IPS-20b (cell line): ENCODE measurements around the gene HDAC9.

Source experiments
- H3K27ac ChIP-seq: one replicate; pipeline ENCODE4 v1.5.1; 2013; ENCODE audit warnings: low read length
- H3K27me3 ChIP-seq: 2 replicates; pipeline ENCODE4 v1.6.1; 2013; ENCODE audit warnings: mild to moderate bottlenecking, low read length, inconsistent platforms; ENCODE audit not compliant: insufficient read depth
- H3K36me3 ChIP-seq: 2 replicates; pipeline ENCODE4 v1.6.1; 2013; ENCODE audit warnings: low read depth, mild to moderate bottlenecking, inconsistent platforms, low read length, moderate library complexity; ENCODE audit not compliant: insufficient read depth
- H3K4me1 ChIP-seq: 2 replicates; pipeline ENCODE4 v1.6.1; 2013; ENCODE audit warnings: mild to moderate bottlenecking, control low read depth, inconsistent platforms, low read length, moderate library complexity; ENCODE audit not compliant: insufficient read depth
- H3K4me3 ChIP-seq: 2 replicates; pipeline ENCODE4 v1.5.1; 2013; ENCODE audit warnings: mild to moderate bottlenecking, low read length, inconsistent platforms
- H3K9ac ChIP-seq: 2 replicates; pipeline ENCODE4 v1.6.1; 2013; ENCODE audit warnings: low read depth, mild to moderate bottlenecking, inconsistent platforms, low read length, moderate library complexity
- H3K9me3 ChIP-seq: 2 replicates; pipeline ENCODE4 v1.6.1; 2013; ENCODE audit warnings: mild to moderate bottlenecking, low read depth, low read length, inconsistent platforms; ENCODE audit not compliant: insufficient read depth

The HDAC9 gene

DNA sequence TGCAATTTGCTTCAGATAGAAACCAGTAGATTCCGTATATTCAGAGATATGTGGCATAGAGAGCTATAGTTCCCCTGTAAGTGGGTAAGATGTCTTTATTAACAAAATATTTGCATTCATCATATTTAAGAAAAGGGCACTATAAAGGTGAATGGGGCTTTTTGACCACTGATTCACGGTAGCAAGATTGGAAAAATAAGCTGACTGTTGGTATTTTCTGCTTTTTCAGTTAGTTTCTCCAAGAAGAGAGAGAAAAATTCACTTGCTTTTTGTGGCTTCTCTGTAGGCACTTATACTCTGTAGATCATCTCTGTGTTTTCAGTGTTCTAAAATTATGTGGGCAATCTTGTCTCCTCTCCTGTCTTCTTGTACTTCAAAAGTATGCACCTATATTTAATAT, 376.8 kb downstream of the HDAC9 start:
- no peak overlapping the region for H3K9ac ChIP-seq
- no peaks in the 10 kb centered on the region for H3K9me3 ChIP-seq
- H3K4me3 ChIP-seq, result no peak overlapping the region
- H3K36me3 ChIP-seq, result no peaks in the 10 kb centered on the region
- no peaks in the 10 kb centered on the region for H3K4me1 ChIP-seq
- H3K27me3 ChIP-seq, result no peaks in the 10 kb centered on the region
- no peak overlapping the region for H3K27ac ChIP-seq

DNA sequence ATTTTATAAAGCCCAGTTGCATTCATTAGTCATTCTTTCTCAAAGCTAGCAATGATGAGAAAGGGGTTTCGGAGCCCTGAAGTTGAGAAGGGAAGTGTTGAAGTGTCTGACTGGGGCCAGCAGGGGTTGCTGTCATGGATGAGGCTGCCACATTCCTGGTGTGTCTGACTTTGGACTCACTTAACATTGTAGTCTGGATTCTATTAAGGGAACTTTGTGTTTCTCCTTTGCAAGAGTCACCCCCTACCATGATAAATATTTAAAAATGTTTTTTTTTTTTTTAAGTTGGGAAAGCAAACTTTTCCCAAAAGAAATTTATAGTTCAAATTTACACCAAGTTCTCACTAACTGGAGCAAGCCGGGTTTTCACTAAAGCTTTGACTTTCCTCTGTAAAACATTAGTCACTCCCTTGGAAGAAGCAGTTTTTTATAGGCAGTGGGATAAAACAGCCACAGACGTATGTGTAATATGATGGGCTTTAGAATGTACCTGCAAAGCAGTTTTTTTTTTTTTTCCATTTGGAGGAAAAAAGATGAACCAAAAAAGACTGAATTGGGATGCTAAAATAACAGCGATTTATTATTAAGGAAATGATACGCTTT, 378.3 kb downstream of the HDAC9 start:
- H3K4me3 ChIP-seq, result no peak overlapping the region

DNA sequence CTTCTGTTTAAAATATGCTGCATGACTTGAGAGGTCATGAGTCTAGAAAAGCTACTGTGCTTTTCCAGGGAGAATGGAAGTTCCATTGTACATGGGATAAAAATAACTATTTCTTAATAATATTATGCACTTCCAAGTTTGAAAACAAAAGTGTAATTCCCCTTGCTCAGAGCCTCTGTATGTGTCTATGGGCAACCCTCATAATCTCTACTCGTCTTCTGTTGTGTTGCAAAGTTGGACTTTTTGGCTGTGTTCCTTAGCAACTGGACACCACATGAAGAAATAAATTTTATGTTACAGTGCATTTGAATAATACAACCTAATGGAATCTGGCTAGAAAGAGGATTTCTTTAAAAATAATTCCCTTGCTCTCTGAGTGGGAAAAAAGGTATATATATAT, 379.3 kb downstream of the HDAC9 start:
- Histone ChIP-seq H3K36me3 (no peaks in the 10 kb centered on the region), H3K9me3 (no peaks in the 10 kb centered on the region), H3K4me3 (no peak overlapping the region), H3K27ac (no peak overlapping the region), H3K9ac (no peak overlapping the region), H3K4me1 (no peaks in the 10 kb centered on the region), H3K27me3 (no peaks in the 10 kb centered on the region)

More for the DNA sequence above, 378.3 kb downstream of the HDAC9 start:
- H3K36me3 ChIP-seq, result no peaks in the 10 kb centered on the region
- H3K9ac ChIP-seq, result no peak overlapping the region
- H3K27me3 ChIP-seq, result no peaks in the 10 kb centered on the region
- H3K4me1 ChIP-seq, result no peaks in the 10 kb centered on the region
- H3K27ac ChIP-seq, result no peak overlapping the region
- H3K9me3 ChIP-seq, result no peaks in the 10 kb centered on the region

DNA sequence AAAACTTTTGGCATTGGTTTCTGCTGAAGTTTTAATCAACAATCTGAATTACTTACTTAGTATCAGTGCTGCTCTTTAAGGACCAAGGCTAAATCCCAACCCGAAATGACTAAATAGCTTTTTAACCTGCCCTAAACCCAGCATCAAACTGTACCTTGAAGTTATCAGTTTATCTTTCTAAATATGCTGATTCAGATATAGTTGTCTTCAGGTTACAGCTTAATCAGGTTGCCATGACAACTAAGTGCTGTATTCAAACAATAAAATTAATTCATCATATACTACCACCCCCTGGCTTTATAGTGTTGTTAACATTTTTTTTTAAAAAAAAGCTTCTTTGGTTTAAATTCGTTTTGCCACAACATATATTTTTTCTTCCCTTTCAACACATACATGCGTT, 382.3 kb downstream of the HDAC9 start:
- no peak overlapping the region for H3K27ac ChIP-seq
- no peaks in the 10 kb centered on the region for H3K9me3 ChIP-seq
- no peaks in the 10 kb centered on the region for H3K27me3 ChIP-seq
- H3K9ac ChIP-seq, result no peak overlapping the region
- H3K4me1 ChIP-seq, result no peaks in the 10 kb centered on the region
- H3K4me3 ChIP-seq, result no peak overlapping the region
- no peaks in the 10 kb centered on the region for H3K36me3 ChIP-seq

DNA sequence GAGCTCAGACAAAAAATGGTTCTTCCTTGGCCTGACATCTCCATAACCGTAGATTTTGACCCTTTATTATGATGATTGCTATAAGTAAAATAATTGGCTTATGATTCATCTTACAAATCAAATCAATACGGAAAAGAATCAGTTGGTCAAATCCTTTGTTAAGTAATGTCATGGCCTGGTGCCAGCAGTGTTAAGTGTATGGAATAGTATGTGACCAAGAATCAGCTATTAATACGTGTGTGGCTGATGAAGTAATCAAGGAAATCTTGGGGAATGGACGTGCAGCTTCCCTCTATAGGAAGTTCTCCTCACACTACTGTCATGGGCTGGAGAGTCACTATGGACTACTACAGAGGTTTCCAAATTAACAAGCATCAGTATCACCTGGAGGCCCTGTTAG, 391.3 kb downstream of the HDAC9 start:
- H3K27me3 ChIP-seq, result no peaks in the 10 kb centered on the region
- no peaks in the 10 kb centered on the region for H3K9me3 ChIP-seq
- no peaks in the 10 kb centered on the region for H3K36me3 ChIP-seq
- H3K4me3 ChIP-seq, result no peak overlapping the region
- H3K4me1 ChIP-seq, result no peaks in the 10 kb centered on the region
- no peak overlapping the region for H3K9ac ChIP-seq
- no peak overlapping the region for H3K27ac ChIP-seq

DNA sequence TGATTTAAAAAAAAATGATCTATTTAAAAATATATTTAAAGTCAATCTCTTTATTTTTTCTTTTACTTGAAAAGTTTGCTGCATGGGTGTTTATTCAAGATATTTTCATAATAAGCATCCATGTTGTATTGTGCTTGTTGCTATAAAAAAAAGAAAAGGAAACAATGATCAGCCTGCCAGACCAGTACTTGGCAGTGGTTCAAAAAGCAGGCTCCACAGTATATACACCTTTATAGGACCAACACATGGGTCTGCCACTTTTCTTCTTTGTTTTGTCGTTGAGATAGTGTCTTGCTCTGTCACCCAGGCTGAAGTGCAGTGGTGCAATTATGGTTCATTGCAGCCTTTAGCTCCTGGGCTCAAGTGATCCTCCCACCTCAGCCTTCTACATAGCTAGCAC, 393.9 kb downstream of the HDAC9 start:
- H3K27me3 ChIP-seq, result no peaks in the 10 kb centered on the region
- no peak overlapping the region for H3K4me3 ChIP-seq
- H3K9ac ChIP-seq, result no peak overlapping the region
- no peak overlapping the region for H3K27ac ChIP-seq
- no peaks in the 10 kb centered on the region for H3K4me1 ChIP-seq
- no peaks in the 10 kb centered on the region for H3K36me3 ChIP-seq
- no peaks in the 10 kb centered on the region for H3K9me3 ChIP-seq

DNA sequence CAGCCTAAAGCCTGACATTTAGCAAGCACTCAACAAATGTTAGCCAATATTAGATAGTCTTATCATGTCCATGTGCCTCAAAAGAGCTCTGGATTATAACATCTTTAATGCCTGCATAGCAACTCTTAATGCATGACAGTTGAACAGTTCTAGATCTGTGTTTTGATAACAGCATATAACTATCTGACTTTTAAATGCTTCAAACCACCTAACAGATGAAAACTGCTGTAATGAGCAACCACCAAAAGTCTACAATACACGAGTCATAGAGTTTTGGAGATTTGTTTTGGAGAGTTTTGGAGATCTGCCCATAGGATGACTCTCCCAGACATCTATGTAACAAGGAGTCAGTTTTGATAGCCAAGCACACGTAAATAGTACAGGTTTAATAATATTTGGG, 394.6 kb downstream of the HDAC9 start:
- Histone ChIP-seq H3K9ac (no peak overlapping the region), H3K4me1 (no peaks in the 10 kb centered on the region)

DNA sequence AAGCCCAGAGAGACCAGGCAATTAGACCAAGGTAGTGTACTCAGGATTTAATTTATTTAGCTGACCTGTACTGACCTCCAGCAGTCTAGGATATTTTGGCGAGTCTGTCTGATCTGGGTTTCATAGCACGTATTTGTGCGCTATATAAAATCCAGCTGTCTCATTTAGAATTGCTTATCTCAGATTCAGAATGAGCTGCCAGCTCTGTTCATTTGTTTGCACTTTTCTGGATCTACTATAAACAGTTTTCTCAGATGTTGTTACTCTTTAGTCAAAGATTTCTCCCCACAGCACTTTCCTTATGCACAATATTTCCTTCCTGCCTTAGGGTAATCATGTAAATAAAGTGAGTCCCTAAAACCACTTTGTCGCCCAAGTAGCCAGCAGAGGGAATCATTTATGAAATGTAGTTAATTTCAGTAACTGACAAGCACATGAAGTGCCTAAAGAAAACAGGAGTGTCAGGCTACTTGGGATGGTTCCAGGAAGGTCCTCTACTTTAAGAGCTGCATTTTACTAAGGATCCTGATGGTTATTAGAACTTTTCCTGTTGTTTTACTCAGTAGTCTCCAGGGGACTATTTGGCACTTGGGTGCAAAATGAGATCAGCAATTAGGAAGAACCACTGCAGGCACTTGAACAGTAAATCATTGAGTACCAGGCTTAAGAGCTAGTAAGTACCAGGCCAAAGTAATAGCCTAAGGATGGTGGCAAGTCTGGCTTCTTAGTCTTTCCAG, 395.5 kb downstream of the HDAC9 start:
- no peak overlapping the region for H3K4me3 ChIP-seq
- no peak overlapping the region for H3K27ac ChIP-seq
- H3K36me3 ChIP-seq, result no peaks in the 10 kb centered on the region
- no peaks in the 10 kb centered on the region for H3K9me3 ChIP-seq
- no peaks in the 10 kb centered on the region for H3K4me1 ChIP-seq
- H3K27me3 ChIP-seq, result no peaks in the 10 kb centered on the region
- no peak overlapping the region for H3K9ac ChIP-seq

More for the DNA sequence above, 394.6 kb downstream of the HDAC9 start:
- Histone ChIP-seq H3K4me3 (no peak overlapping the region), H3K27me3 (no peaks in the 10 kb centered on the region), H3K27ac (no peak overlapping the region), H3K9me3 (no peaks in the 10 kb centered on the region), H3K36me3 (no peaks in the 10 kb centered on the region)

DNA sequence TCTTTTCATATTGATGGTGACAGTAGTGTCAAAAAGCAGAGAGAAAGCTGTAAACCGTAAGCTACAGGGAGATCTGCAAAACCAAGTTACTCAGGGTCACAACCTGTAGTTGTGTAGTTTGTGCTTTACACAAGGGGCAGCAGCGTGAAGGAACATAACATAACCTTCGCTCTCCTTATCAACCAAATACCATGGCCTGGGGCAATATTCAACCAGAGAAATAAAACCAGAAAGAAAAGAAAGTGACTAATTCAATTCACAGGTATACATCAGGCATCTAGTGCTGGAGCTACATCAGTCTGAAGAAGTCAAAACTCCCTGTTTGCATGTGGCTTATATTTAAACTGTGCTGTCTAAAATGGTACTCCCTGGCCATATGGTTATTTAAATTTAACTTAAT, 397.6 kb downstream of the HDAC9 start:
- Histone ChIP-seq H3K27ac (no peak overlapping the region), H3K4me1 (no peaks in the 10 kb centered on the region), H3K36me3 (no peaks in the 10 kb centered on the region), H3K9ac (no peak overlapping the region), H3K27me3 (no peaks in the 10 kb centered on the region), H3K9me3 (no peaks in the 10 kb centered on the region), H3K4me3 (no peak overlapping the region)

DNA sequence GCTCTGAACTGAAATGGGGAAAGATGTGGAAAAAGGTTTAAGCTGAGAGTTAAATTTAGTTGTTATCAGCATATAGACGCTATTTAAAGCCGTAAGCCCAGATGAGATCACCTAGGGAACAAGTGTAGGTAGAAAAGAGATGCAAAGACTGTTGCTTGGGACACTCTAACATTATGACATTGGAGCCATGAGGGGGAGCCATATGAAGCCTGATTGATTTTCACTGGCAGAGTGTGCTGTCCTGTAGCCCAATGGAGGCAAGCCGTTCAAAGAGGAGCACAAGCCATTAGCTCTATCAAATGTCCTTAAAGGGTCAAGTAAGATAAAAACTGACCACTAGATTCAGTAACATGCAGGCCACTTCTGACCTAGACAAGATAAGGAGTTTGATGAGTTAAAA, 398.6 kb downstream of the HDAC9 start:
- Histone ChIP-seq H3K9ac (no peak overlapping the region), H3K9me3 (no peaks in the 10 kb centered on the region), H3K27ac (no peak overlapping the region), H3K4me1 (no peaks in the 10 kb centered on the region), H3K27me3 (no peaks in the 10 kb centered on the region), H3K36me3 (no peaks in the 10 kb centered on the region), H3K4me3 (no peak overlapping the region)

DNA sequence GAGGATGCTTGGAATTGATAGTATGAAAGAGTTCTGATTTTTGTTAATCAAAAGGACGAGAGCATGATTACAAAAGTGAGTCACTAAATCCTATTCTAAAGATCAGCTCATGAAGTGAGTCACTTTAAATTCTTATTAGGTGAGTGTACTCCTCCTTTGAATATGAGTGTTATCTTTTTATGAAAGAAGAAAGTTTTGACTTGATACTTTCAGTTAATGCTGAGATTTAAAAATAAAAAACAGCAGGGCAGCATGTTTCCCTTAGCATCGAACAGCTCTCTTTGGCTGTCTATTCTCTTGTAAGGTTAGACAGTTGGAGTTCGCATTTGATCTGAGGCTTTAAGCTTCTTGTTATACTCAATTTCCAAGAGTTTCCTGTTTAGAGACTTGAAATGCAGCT, 399.9 kb downstream of the HDAC9 start:
- Histone ChIP-seq H3K9me3 (no peaks in the 10 kb centered on the region), H3K36me3 (no peaks in the 10 kb centered on the region), H3K27ac (no peak overlapping the region), H3K27me3 (no peaks in the 10 kb centered on the region), H3K9ac (no peak overlapping the region), H3K4me1 (no peaks in the 10 kb centered on the region), H3K4me3 (no peak overlapping the region)

DNA sequence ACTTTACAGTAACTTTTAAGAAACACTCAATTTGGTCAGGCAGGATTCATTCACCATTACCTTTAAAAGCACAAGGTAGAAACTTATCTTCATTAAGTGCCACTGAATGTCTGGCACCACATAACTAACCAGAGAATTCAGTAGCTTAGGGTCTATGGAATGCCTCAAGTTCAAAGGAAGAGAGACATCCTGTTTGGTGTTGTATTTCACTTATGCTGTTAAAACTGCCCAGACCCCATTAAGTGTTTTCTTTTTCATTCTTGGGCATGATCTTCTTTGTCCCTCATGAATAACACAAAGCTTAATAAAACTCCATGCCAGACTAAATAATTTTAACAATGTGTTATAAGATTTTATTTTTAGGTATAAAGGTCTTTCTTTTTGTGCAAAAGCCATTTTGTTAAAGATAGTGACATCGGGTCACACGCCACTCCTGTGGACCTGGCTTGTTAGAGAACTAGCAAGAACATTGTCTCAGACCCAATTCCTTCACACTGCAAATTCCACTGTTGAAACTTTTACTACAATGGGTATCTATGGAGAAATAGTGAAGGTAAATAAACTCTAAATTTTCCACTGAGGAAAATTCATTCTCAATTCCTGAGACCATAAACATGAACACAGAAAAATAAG, 400.9 kb downstream of the HDAC9 start:
- no peak overlapping the region for H3K9ac ChIP-seq
- H3K27me3 ChIP-seq, result no peaks in the 10 kb centered on the region
- H3K4me1 ChIP-seq, result 0 out of 2 replicates have a peak, but pooled peaks cover 2% of the 10 kb centered on the region
- H3K36me3 ChIP-seq, result no peaks in the 10 kb centered on the region
- no peak overlapping the region for H3K27ac ChIP-seq
- H3K9me3 ChIP-seq, result no peaks in the 10 kb centered on the region
- no peak overlapping the region for H3K4me3 ChIP-seq
